Measurements from ENCODE around the gene PLXNA4.

The PLXNA4 gene

GRCh38 chr7:132248841-132249240 lies 327.4 kb downstream of the PLXNA4 start:
- Histone ChIP-seq H3K4me1 (ENCODE audit: control insufficient read depth, insufficient read depth, low read length) (peaks cover 3% of the 10 kb centered on the region; the same call in 1 of the 2 replicates), H3K27ac (ENCODE audit: extremely low read depth, low read depth, low read length) (no peak overlapping the region), H3K9me3 (ENCODE audit: control insufficient read depth, insufficient read depth, low read depth, low read length) (no peaks in the 10 kb centered on the region), H3K4me3 (ENCODE audit: low read depth, low read length) (no peak overlapping the region), H3K36me3 (ENCODE audit: control insufficient read depth in 2 of 2, insufficient read depth in 1 of 2, low read length in 2 of 2) (no peaks in the 10 kb centered on the region)
- ChIA-PET POLR2A (no interaction called here), CTCF (interaction anchor here (0.7 to 1.5 kb wide), 8 partner anchors 9 to 440 kb away, joined by 3 to 11 read pairs (median 3); no protein-coding TSS in a partner anchor)
- TF ChIP-seq ZNF692 (tag by site-specific recombination; IDR thresholded peaks at IDR 0.05) (no peak), INSM2 (tag by site-specific recombination; IDR thresholded peaks at IDR 0.05) (no peak), ZNF433 (tag by site-specific recombination; IDR thresholded peaks at IDR 0.05; ENCODE audit: low read depth) (no peak), ZNF362 (tag by site-specific recombination; IDR thresholded peaks at IDR 0.05) (no peak), ZNF76 (tag by site-specific recombination; IDR thresholded peaks at IDR 0.05; ENCODE audit: borderline replicate concordance, low read depth) (no peak)

- peak; percentile 93 for TF ChIP-seq RBAK (tag by site-specific recombination; IDR thresholded peaks at IDR 0.05)
- no peak for TF ChIP-seq ZNF311 (tag by site-specific recombination; IDR thresholded peaks at IDR 0.05; ENCODE audit: borderline replicate concordance)
- no peaks in the 10 kb centered on the region for H3K36me3 ChIP-seq (ENCODE audit: control insufficient read depth in 2 of 2, insufficient read depth in 1 of 2, low read length in 2 of 2)
- no peak overlapping the region for H3K27ac ChIP-seq (ENCODE audit: extremely low read depth, low read depth, low read length)
- peaks cover 5% of the 10 kb centered on the region; the same call in 1 of the 2 replicates for H3K4me1 ChIP-seq (ENCODE audit: control insufficient read depth, insufficient read depth, low read length)
- H3K9me3 ChIP-seq (ENCODE audit: control insufficient read depth, insufficient read depth, low read depth, low read length): no peaks in the 10 kb centered on the region
- POLR2A ChIA-PET: no interaction called here
- no peak overlapping the region for H3K4me3 ChIP-seq (ENCODE audit: low read depth, low read length)
- CTCF ChIA-PET: interaction anchor here (0.6 to 1.5 kb wide), 4 partner anchors 16 to 331 kb away, joined by 3 to 11 read pairs (median 3); no protein-coding TSS in a partner anchor
Observed at GRCh38 chr7:132247995-132248618, 328.2 kb downstream of the PLXNA4 start.

- Histone ChIP-seq H3K9me3 (ENCODE audit: control insufficient read depth, insufficient read depth, low read depth, low read length) (no peaks in the 10 kb centered on the region), H3K4me1 (ENCODE audit: control insufficient read depth, insufficient read depth, low read length) (peaks cover 12% of the 10 kb centered on the region), H3K4me3 (ENCODE audit: low read depth, low read length) (no peak overlapping the region), H3K27ac (ENCODE audit: extremely low read depth, low read depth, low read length) (no peak overlapping the region), H3K36me3 (ENCODE audit: control insufficient read depth in 2 of 2, insufficient read depth in 1 of 2, low read length in 2 of 2) (no peaks in the 10 kb centered on the region)
- ChIA-PET POLR2A (no interaction called here), CTCF (interaction anchor here (0.6 to 0.7 kb wide), 2 partner anchors 302 to 352 kb away, joined by 3 read pairs; no protein-coding TSS in a partner anchor)
- TF ChIP-seq ZNF513 (tag by site-specific recombination; IDR thresholded peaks at IDR 0.05) (peak; percentile 98), ZNF169 (tag by site-specific recombination; IDR thresholded peaks at IDR 0.05) (no peak), HIC1 (tag by site-specific recombination; IDR thresholded peaks at IDR 0.05) (no peak), MZF1 (tag by site-specific recombination; IDR thresholded peaks at IDR 0.05; ENCODE audit: borderline replicate concordance) (no peak), SETDB1 (IDR thresholded peaks at IDR 0.05; ENCODE audit: insufficient read length, low read length) (no peak)
Observed at GRCh38 chr7:132246591-132246990, 329.7 kb downstream of the PLXNA4 start.

All from HEK293 (cell line).